Measurements from ENCODE around the gene UPF1.

DNA sequence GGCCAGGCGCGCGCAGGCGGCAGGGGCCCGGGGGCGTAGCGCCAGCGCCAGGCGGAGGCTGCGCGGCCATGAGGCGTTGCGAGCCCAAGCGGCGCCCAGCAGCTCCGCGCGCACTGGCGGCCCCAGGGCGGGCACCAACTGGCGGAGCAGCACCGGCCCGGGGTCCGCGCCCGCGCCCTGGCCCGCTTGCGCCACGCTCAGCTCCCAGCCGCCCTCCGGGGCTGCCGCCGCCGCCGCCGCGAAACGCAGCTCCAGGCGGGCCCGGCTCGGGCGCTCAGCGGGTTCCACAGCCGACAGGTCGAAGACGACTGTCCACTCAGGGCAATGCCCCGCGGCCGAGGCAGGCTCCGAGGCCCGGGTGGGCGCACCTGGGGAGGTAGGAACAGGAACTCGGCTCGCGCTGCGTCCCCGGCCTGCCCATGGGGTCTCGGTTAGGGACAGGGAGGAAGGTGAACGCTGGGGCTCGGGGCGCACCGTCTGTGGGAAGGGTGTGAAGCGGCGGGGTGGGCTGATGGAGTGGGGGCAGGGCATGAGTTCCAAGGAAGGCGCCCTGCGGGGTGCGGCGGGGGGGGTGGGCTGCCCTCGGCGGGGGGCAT, 37.4 kb downstream of the UPF1 start:
- TF ChIP-seq POLR2A (IDR thresholded peaks at IDR 0.05) = no peak
- TF ChIP-seq, protein P1, sequence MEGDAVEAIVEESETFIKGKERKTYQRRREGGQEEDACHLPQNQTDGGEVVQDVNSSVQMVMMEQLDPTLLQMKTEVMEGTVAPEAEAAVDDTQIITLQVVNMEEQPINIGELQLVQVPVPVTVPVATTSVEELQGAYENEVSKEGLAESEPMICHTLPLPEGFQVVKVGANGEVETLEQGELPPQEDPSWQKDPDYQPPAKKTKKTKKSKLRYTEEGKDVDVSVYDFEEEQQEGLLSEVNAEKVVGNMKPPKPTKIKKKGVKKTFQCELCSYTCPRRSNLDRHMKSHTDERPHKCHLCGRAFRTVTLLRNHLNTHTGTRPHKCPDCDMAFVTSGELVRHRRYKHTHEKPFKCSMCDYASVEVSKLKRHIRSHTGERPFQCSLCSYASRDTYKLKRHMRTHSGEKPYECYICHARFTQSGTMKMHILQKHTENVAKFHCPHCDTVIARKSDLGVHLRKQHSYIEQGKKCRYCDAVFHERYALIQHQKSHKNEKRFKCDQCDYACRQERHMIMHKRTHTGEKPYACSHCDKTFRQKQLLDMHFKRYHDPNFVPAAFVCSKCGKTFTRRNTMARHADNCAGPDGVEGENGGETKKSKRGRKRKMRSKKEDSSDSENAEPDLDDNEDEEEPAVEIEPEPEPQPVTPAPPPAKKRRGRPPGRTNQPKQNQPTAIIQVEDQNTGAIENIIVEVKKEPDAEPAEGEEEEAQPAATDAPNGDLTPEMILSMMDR (IDR thresholded peaks at IDR 0.05) = no peak

Measured in Peyer's patch (tissue), 4 donors.